ENCODE data around the gene POLR2J2.
A peak's percentile ranks its signal among the peaks of the same experiment; 100 is the strongest.
"Not testable (repeated sequence)": the region's sequence is repeated elsewhere in the genome, so short reads cannot be mapped to it uniquely, and the experiment has no call there.

The POLR2J2 gene

DNA sequence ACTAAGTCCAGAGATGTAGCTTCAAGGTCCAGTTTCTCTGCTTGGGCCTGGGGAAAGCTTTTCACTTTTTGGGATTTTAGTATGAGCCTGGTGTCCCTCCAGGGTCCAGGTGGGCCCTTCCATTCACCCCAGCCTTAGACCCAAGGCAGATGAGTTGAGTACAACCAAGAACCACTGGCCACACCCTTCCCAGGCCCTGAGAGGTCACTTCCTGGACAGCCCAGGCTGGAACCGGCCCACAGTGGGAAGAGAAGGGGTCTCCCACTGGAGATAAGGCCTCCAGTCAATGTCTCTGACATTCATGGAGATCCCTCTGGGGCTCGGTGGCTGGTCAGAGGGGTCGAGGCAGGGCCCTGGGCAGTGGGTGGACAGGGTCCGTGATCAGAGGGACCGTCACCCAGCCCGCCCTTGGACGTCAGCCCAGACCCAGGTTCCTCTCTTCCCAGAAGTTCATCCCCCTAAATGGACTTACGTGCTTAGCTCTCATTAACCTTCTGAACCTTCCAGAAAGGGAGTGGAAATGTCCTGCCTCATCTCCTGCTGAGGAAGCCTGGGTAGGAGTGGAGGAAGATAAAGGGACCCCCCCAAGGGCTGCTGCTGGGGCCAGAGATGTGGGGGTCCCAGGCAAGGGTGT is 44.1 kb downstream of the POLR2J2 start:
- not testable (repeated sequence) for ATAC-seq (ENCODE audit: low read depth)

DNA sequence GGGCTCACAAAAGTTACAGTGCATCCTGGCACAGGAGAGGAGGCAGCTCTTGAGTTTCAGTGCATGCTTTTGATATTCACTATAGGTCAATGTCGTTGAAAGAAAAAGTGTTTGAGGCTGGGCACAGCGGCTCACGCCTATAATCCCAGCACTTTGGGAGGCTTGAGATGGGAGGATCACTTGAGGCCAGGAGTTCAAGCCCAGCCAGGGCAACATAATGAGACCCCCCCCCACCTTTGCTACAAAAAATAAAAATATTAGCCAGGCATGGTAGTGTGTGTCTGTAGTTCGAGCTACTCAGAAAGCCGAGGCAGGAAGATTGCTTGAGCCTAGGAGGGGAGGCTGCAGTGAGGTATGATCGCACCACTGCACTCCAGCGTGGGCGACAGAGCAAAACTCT is 53.3 kb downstream of the POLR2J2 start:
- not testable (repeated sequence) for H3K4me3 ChIP-seq (ENCODE audit: severe bottlenecking); H3K9me3 ChIP-seq (ENCODE audit: severe bottlenecking); H3K36me3 ChIP-seq (ENCODE audit: low read depth); H3K4me1 ChIP-seq (ENCODE audit: insufficient read depth, poor library complexity, severe bottlenecking); H3K27ac ChIP-seq (ENCODE audit: poor library complexity, severe bottlenecking); ATAC-seq (ENCODE audit: low read depth); H3K27me3 ChIP-seq (ENCODE audit: insufficient read depth, poor library complexity, severe bottlenecking)
- peak; percentile 10 for DNase-seq (ENCODE audit: low spot score)

More for the DNA sequence above, 44.1 kb downstream of the POLR2J2 start:
- not testable (repeated sequence) for H3K9me3 ChIP-seq (ENCODE audit: severe bottlenecking); H3K4me1 ChIP-seq (ENCODE audit: insufficient read depth, poor library complexity, severe bottlenecking); DNase-seq (ENCODE audit: low spot score); H3K27ac ChIP-seq (ENCODE audit: poor library complexity, severe bottlenecking); H3K4me3 ChIP-seq (ENCODE audit: severe bottlenecking); H3K27me3 ChIP-seq (ENCODE audit: insufficient read depth, poor library complexity, severe bottlenecking); H3K36me3 ChIP-seq (ENCODE audit: low read depth)

GRCh38 chr7:102616507-102617125 is 54.8 kb downstream of the POLR2J2 start, which contains the start of gene RASA4:
Gene RASA4 (minus strand): TSS chr7:102616756. CDS start chr7:102616689, 67 bp downstream.
- H3K4me1 ChIP-seq (ENCODE audit: insufficient read depth, poor library complexity, severe bottlenecking); H3K36me3 ChIP-seq (ENCODE audit: low read depth); H3K27me3 ChIP-seq (ENCODE audit: insufficient read depth, poor library complexity, severe bottlenecking); H3K9me3 ChIP-seq (ENCODE audit: severe bottlenecking); H3K4me3 ChIP-seq (ENCODE audit: severe bottlenecking); H3K27ac ChIP-seq (ENCODE audit: poor library complexity, severe bottlenecking): not testable (repeated sequence)
- peak; percentile 91 for ATAC-seq (ENCODE audit: low read depth)
- DNase-seq (ENCODE audit: low spot score) = peak; percentile 61
